Measurements from ENCODE around the gene NINJ1.
"Not testable (repeated sequence)": the region's sequence is repeated elsewhere in the genome, so short reads cannot be mapped to it uniquely, and the experiment has no call there.

The NINJ1 gene

GRCh38 chr9:93119703-93119952 is 14.4 kb downstream of the NINJ1 start:
- no peak for DNase-seq (ENCODE audit: low read depth in 2 of 2)

GRCh38 chr9:93118863-93119702 is 15.0 kb downstream of the NINJ1 start:
- no peak for DNase-seq (ENCODE audit: low read depth in 2 of 2)

GRCh38 chr9:93117924-93118862 is 15.9 kb downstream of the NINJ1 start:
- DNase-seq (ENCODE audit: low read depth in 2 of 2) = no peak

- DNase-seq (ENCODE audit: low read depth in 2 of 2) = not testable (repeated sequence)
These were observed 16.5 kb downstream of the NINJ1 start for GRCh38 chr9:93117521-93117920.

- no peak for DNase-seq (ENCODE audit: low read depth in 2 of 2)
These were observed 17.7 kb downstream of the NINJ1 start for GRCh38 chr9:93116072-93116961.

- DNase-seq (ENCODE audit: low read depth in 2 of 2) = no peak
These were observed 18.5 kb downstream of the NINJ1 start for GRCh38 chr9:93115486-93116071.

GRCh38 chr9:93114984-93115335 is 19.1 kb downstream of the NINJ1 start:
- DNase-seq (ENCODE audit: low read depth in 2 of 2) = no peak

GRCh38 chr9:93114169-93114983 is 19.7 kb downstream of the NINJ1 start:
- DNase-seq (ENCODE audit: low read depth in 2 of 2) = no peak

GRCh38 chr9:93112864-93113389 is 21.1 kb downstream of the NINJ1 start:
- no peak for DNase-seq (ENCODE audit: low read depth in 2 of 2)

- no peak for DNase-seq (ENCODE audit: low read depth in 2 of 2)
These were observed 21.8 kb downstream of the NINJ1 start for GRCh38 chr9:93112116-93112863.

GRCh38 chr9:93111371-93112115 is 22.5 kb downstream of the NINJ1 start:
- no peak for DNase-seq (ENCODE audit: low read depth in 2 of 2)

- DNase-seq (ENCODE audit: low read depth in 2 of 2) = no peak
These were observed 23.1 kb downstream of the NINJ1 start for GRCh38 chr9:93111001-93111370.

GRCh38 chr9:93110311-93110855 is 23.7 kb downstream of the NINJ1 start:
- DNase-seq (ENCODE audit: low read depth in 2 of 2) = no peak

- no peak for DNase-seq (ENCODE audit: low read depth in 2 of 2)
These were observed 25.6 kb downstream of the NINJ1 start for GRCh38 chr9:93108291-93109041.

- no peak for DNase-seq (ENCODE audit: low read depth in 2 of 2)
These were observed 26.3 kb downstream of the NINJ1 start for GRCh38 chr9:93107825-93108161.

GRCh38 chr9:93107151-93107824 is 26.8 kb downstream of the NINJ1 start:
- no peak for DNase-seq (ENCODE audit: low read depth in 2 of 2)

- no peak for DNase-seq (ENCODE audit: low read depth in 2 of 2)
These were observed 28.4 kb downstream of the NINJ1 start for GRCh38 chr9:93105620-93106019.

- DNase-seq (ENCODE audit: low read depth in 2 of 2) = not testable (repeated sequence)
These were observed 33.0 kb downstream of the NINJ1 start for GRCh38 chr9:93101086-93101485.
